Gastroesophageal sphincter (tissue), 4 donors: ENCODE measurements around the gene CLEC5A. TPM values are rescaled to one million over a fixed set of nuclear protein-coding genes. Genes with fewer than 3 reads are reported as not detected.
"Not testable (repeated sequence)": the region's sequence is repeated elsewhere in the genome, so short reads cannot be mapped to it uniquely, and the experiment has no call there.

ENCODE experiments used
- ATAC-seq: fragments of 150-250 bp; one replicate; pipeline ENCODE4 v1.9.1; 2016; ENCODE audit warnings: mild to moderate bottlenecking, moderate library complexity
- H3K27ac ChIP-seq, 4 donors: fragments of 200-600 bp; sonication (generic) in 3 of 4; 1 replicate in 3 of 4; 2 replicates in 1 of 4; pipeline ENCODE4 v1.5.1; 2016 to 2019
- H3K27me3 ChIP-seq: fragments of 200-600 bp; sonication (generic); one replicate; pipeline ENCODE4 v1.5.1; 2019
- H3K36me3 ChIP-seq, 2 donors: fragments of 200-600 bp; sonication (generic); one replicate each; pipeline ENCODE4 v1.5.1; 2019; ENCODE audit warnings: control low read depth in 1 of 2
- H3K4me1 ChIP-seq, 3 donors: fragments of 200-600 bp; sonication (generic); 1 replicate in 2 of 3; 2 replicates in 1 of 3; pipeline ENCODE4 v1.5.1; 2016 to 2019; ENCODE audit warnings: control low read depth in 2 of 3
- H3K4me3 ChIP-seq, 2 donors: fragments of 200-600 bp; sonication (generic); one replicate each; pipeline ENCODE4 v1.5.1; 2019; ENCODE audit warnings: mild to moderate bottlenecking in 1 of 2, moderate library complexity in 1 of 2
- H3K9me3 ChIP-seq, 3 donors: fragments of 200-600 bp; sonication (generic); one replicate each; pipeline ENCODE4 v1.5.1; 2017 to 2019; ENCODE audit warnings: control low read depth in 2 of 3
- CTCF ChIP-seq, 4 experiments: fragments of 200-600 bp in 2 of 4; fragments of 450-650 bp in 2 of 4; sonication (generic) in 1 of 4; IDR thresholded peaks; one replicate each; pipeline ENCODE4 v1.5.1; 2017 to 2019; ENCODE audit warnings: antibody characterized with exemption in 4 of 4, mild to moderate bottlenecking in 2 of 4, moderate library complexity in 2 of 4
- EP300 ChIP-seq: sonication (generic); formaldehyde crosslinking; IDR thresholded peaks from one replicate; pipeline ENCODE4 v1.6.1; 2017; ENCODE audit warnings: antibody characterized with exemption, mild to moderate bottlenecking
- POLR2A ChIP-seq, 2 donors: fragments of 450-650 bp; IDR thresholded peaks; one replicate each; pipeline ENCODE4 v1.6.1; 2017; ENCODE audit warnings: antibody characterized with exemption in 2 of 2, mild to moderate bottlenecking in 2 of 2, moderate library complexity in 1 of 2
- POLR2AphosphoS5 ChIP-seq: sonication (generic); formaldehyde crosslinking; IDR thresholded peaks from one replicate; pipeline ENCODE4 v1.6.1; 2017; ENCODE audit warnings: antibody characterized with exemption
- WGBS, 2 donors: methylation state at CpG; one replicate each; pipeline ENCODE4 v1.1.5; 2018; ENCODE audit warnings: low coverage in 1 of 2; 5-methylcytosine and 5-hydroxymethylcytosine counted together
- total RNA-seq, 4 donors: library from RNA; depleted of rRNA; stranded (reverse); fragments of >200 nt; gene quantifications; one replicate each; pipeline ENCODE4 v1.1.0, GENCODE V29; 2016

The CLEC5A gene
- total RNA-seq, 4 donors from 2014 or later = 0.12 to 0.15 (median 0.13) TPM; not detected in 1

GRCh38 chr7:141990011-141990725 lies 43.4 kb upstream of the CLEC5A start:
- 70 to 82% methylated on average over 1 to 2 of the region's 2 CpGs for WGBS, 2 donors
- H3K4me3 ChIP-seq = no peak overlapping the region

GRCh38 chr7:141987803-141988202 lies 41.0 kb upstream of the CLEC5A start:
- H3K4me3 ChIP-seq, H3K27ac ChIP-seq, H3K36me3 ChIP-seq, ATAC-seq, H3K9me3 ChIP-seq, H3K27me3 ChIP-seq, H3K4me1 ChIP-seq: not testable (repeated sequence)
- 67 to 88% methylated on average over 1 to 2 of the region's 4 CpGs for WGBS, 2 donors

More at GRCh38 chr7:141990011-141990725, 43.4 kb upstream of the CLEC5A start:
- no peaks in the 10 kb centered on the region for H3K36me3 ChIP-seq
- H3K27me3 ChIP-seq = no peaks in the 10 kb centered on the region
- TF ChIP-seq EP300 = no peak
- TF ChIP-seq CTCF (IDR thresholded peaks at IDR 0.05) = no peak
- no peak for TF ChIP-seq POLR2AphosphoS5
- TF ChIP-seq POLR2A (IDR thresholded peaks at IDR 0.05) = no peak
- no peak overlapping the region for H3K27ac ChIP-seq
- no peaks in the 10 kb centered on the region for H3K9me3 ChIP-seq
- no peaks in the 10 kb centered on the region for H3K4me1 ChIP-seq
- ATAC-seq = no peak

GRCh38 chr7:141986923-141987322 lies 40.1 kb upstream of the CLEC5A start:
- no peaks in the 10 kb centered on the region for H3K27me3 ChIP-seq
- H3K36me3 ChIP-seq = no peaks in the 10 kb centered on the region
- WGBS, 2 donors = 47 to 70% methylated on average over 2 of the region's 2 CpGs
- H3K4me3 ChIP-seq = no peak overlapping the region
- TF ChIP-seq POLR2AphosphoS5 = no peak
- no peak for TF ChIP-seq CTCF (IDR thresholded peaks at IDR 0.05)
- TF ChIP-seq POLR2A (IDR thresholded peaks at IDR 0.05) = no peak
- TF ChIP-seq EP300 = no peak
- no peak overlapping the region for H3K27ac ChIP-seq
- no peaks in the 10 kb centered on the region for H3K9me3 ChIP-seq
- no peak for ATAC-seq
- H3K4me1 ChIP-seq = no peaks in the 10 kb centered on the region

GRCh38 chr7:141985926-141986325 lies 39.2 kb upstream of the CLEC5A start:
- H3K4me1 ChIP-seq, H3K9me3 ChIP-seq, H3K27ac ChIP-seq, H3K4me3 ChIP-seq, ATAC-seq, H3K27me3 ChIP-seq, H3K36me3 ChIP-seq: not testable (repeated sequence)
- 100% methylated on average over 1 of the region's 13 CpGs; no CpG with 5 or more reads in 1 of the 2 donors for WGBS, 2 donors

GRCh38 chr7:141979568-141979967 lies 32.8 kb upstream of the CLEC5A start:
- no peak for TF ChIP-seq POLR2AphosphoS5
- TF ChIP-seq POLR2A (IDR thresholded peaks at IDR 0.05) = no peak
- TF ChIP-seq EP300 = no peak
- no peak for TF ChIP-seq CTCF (IDR thresholded peaks at IDR 0.05)
- no peak overlapping the region for H3K27ac ChIP-seq
- no peaks in the 10 kb centered on the region for H3K4me1 ChIP-seq
- no peak overlapping the region for H3K4me3 ChIP-seq
- WGBS, 2 donors = 67 to 74% methylated on average over 2 of the region's 2 CpGs
- H3K9me3 ChIP-seq = no peaks in the 10 kb centered on the region
- ATAC-seq = no peak
- no peaks in the 10 kb centered on the region for H3K36me3 ChIP-seq
- H3K27me3 ChIP-seq = no peaks in the 10 kb centered on the region

GRCh38 chr7:141978351-141978750 lies 31.6 kb upstream of the CLEC5A start:
- ATAC-seq = no peak
- Histone ChIP-seq H3K27ac (no peak overlapping the region), H3K27me3 (no peaks in the 10 kb centered on the region), H3K4me3 (no peak overlapping the region), H3K4me1 (no peaks in the 10 kb centered on the region), H3K9me3 (no peaks in the 10 kb centered on the region), H3K36me3 (no peaks in the 10 kb centered on the region)
- TF ChIP-seq EP300 = no peak
- TF ChIP-seq CTCF (IDR thresholded peaks at IDR 0.05) = no peak
- TF ChIP-seq POLR2AphosphoS5 = no peak
- no peak for TF ChIP-seq POLR2A (IDR thresholded peaks at IDR 0.05)
- whole genome bisulfite sequencing, 2 donors = 88% methylated on average over 1 of the region's 1 CpG
